Activated CD4-positive, alpha-beta T cell treated with anti-CD3 and anti-CD28 coated beads, Interleukin-2, amount 50 U/mL, for 24 hours (primary cell): ENCODE results near the gene VSIG10L.

Experiments used
- DNase-seq, 2 donors: peaks; one replicate each; pipeline ENCODE4 v3.0.0-alpha.2; 2020; ENCODE audit warnings: low read depth in 1 of 2, low spot score in 1 of 2

VSIG10L gene

DNA sequence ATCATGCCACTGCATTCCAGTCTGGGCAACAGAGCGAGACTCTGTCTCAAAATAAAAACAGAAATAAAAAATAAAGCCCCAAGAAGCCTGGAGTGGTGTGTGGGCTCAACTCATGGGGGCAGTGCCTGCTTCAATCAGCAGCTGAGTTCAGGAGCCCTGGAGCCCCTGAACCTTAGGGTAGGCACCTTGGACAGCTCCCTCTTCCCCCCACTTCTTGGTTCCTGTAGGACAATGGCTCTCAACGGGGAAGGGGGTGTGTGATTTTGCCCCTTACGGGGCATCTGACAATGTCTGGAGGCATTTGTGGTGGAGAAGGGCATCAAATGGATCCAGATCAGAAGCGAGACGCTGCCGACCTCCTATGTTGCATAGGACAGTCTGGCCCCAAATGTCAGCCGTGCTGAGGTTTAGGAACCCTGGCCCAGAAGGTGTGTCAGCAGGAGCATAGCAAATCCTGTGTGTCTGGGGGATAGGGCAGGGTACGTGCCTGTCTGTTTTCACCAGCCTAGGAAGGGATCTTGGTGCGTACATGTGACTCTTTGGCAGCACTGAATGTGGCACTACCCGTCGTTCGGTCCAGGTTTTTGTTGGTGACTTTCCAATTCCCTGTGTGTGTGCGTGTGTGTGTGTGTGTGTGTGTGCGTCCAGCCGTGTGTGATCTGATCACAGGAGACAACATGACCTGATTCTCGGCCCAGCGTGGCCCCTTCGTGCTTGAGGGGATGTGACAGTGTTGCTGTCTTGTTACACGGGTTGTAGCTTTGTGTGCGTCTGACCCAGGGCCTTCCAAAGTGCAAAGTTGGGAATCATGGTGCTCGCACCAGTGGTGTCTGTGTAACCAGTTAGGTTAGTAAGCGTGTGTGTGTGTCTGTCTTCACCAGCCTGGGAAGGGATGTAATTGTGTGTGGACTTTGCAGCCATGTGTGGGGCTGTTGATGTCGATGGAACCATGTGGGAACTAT is 23.0 kb downstream of the VSIG10L start:
- no peak for DNase-seq

DNA sequence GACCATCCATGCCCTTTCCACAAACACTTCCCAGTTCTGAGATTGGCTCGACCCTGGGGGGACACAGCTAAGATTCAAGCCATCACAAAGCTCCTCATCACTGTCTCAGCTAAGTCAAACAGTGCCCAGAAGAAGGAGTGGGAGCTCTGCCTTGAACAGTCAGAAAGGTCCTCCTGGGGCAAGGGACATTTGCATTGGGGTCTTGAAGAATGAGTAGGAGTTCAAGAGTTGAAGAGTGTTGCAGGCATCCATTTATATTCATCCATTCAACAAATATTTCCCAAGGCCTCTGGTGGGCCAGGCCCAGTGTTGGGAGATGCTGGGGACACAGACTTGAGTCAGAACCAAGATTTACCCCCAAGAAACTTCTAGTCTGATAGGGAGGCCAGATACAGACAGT is 24.0 kb downstream of the VSIG10L start:
- no peak for DNase-seq

DNA sequence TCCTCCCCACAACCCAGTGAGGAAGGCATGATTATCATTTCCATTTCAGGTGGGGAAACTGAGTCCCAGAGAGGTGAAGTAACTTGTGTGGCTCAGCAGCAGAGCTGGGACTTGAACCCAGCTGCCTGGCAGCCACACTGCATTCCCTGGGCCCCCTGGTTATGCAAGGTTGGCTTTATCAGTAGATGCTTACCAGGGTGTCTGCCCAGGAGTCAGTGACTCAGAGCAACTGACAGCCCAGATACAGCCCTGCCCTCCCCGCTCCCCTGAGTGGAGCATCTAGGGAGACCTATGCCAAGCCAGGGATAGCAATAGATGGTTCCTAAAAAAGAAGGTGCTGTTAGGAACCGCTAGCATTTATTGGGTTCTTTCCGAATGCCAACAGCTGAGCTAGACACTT is 24.6 kb downstream of the VSIG10L start:
- DNase-seq = no peak

DNA sequence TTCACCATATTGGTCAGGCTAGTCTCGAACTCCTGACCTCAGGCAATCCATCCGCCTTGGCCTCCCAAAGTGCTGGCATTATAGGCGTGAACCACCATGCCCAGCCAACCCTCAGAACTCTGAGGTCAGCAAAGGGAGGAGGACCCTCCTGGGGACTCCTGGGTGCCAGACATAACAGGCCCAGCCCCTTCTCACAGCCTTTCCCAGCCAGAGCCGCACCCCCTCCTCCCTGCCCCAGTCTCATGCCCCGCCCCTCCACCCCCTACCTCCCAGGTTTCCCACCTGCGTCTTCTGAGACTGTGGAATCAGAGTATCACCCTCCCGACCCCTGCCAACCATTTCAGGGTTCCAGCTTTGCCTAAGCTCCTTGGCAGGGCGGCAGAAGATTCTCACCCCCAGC is 25.3 kb downstream of the VSIG10L start:
- no peak for DNase-seq

DNA sequence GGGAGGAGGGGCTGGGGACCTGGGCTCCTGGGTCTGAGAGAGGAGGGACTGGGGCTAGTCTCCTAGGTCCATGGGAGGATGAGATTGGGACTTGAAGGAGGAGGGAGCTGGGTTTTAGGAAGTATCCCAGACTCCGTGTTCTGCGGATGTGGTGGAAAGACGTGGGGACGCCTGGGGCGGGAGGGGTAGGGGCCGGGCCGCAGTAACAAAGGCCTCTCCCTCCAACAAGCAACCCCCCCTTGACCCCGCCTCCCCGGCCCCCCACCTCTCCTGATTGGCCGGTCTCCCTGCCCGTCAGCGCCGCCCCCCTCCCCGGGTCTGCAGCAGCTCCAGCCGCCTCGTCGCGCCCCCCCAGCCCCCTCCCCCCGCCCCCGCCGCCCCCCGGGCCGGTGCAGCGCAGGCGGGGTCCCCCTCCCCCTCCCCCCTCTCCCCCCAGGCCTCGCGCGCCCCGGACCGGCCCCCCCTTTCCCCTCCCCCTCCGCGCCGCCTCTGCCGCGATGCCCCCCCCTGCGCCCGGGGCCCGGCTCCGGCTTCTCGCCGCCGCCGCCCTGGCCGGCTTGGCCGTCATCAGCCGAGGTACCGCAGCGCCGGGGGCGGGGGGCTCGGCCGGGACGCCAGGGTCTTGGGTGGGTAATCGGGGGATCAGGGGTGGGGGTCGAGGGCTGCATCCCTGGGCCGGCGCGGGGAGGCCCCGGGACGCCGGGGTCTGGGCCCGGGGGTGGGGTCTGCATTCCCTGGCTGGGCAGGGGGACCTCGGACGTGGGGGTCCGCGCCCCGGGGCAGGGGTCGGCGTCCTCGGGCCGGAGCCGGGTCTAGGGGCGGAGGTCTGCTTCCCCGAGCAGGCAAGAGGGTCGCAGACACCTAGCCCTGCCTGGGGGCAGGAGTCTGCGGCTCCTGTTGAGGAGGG is 30.3 kb downstream of the VSIG10L start, which contains the start of gene IGLON5:
Gene IGLON5 (plus strand): TSS at position 294 of the 907 bp plus-strand sequence. CDS start 204 bp downstream, at position 498.
- no peak for DNase-seq

DNA sequence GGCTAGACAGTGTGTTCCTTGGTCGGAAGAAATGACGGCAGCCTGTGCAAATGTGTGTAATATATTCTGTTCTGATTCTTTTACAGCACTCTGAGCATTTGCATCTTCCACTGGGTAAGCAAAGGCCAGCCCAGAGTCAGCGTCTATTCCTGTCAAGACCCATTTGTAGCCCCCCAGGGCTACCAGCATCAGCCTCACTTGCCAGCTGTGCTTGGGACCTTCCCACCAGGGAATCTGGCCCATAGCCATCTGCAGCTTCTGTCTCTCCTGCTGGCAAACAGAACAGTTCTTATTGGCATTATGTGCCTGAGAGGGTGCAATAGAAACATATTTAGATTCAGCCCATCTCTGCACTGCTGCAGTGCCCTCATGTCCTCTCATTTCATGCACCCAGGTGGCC is 36.5 kb downstream of the VSIG10L start:
- DNase-seq = no peak

DNA sequence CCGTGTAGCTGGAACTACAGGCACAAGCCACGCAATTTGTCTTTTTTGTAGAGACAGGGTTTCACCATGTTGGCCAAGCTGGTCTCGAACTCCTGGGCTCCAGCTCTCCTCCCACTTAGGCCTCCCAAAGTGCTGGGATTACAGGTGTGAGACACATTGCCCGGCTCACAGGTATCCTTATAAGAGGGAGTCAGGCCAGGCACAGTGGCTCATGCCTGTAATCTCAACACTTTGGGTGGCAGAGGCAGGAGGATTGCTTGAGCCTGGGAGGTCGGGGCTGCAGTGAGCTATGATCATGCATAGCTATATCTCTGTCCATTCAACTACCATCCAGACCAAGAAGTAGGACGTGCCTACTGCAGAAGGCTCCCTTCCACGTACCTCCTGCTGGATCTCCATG is 40.7 kb downstream of the VSIG10L start:
- no peak for DNase-seq

DNA sequence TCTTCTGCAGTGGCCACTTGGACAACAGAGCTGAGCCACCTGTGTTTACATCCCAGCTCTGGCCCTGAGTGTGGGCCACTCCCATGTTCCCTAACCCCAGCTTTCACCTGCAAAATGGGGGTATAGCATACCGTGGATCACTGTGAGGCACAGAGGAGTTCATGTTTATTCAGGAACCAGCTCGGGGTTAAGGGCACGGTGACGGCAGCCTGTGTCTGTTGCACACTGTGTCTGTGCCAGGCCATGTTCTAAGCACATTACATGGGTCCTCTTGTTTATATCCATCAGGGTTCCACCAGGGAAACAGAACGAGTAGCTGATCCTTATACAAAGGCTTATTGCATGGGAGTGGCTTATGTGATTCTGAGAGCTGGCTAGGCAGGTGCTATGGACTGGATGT is 44.5 kb downstream of the VSIG10L start:
- no peak for DNase-seq

DNA sequence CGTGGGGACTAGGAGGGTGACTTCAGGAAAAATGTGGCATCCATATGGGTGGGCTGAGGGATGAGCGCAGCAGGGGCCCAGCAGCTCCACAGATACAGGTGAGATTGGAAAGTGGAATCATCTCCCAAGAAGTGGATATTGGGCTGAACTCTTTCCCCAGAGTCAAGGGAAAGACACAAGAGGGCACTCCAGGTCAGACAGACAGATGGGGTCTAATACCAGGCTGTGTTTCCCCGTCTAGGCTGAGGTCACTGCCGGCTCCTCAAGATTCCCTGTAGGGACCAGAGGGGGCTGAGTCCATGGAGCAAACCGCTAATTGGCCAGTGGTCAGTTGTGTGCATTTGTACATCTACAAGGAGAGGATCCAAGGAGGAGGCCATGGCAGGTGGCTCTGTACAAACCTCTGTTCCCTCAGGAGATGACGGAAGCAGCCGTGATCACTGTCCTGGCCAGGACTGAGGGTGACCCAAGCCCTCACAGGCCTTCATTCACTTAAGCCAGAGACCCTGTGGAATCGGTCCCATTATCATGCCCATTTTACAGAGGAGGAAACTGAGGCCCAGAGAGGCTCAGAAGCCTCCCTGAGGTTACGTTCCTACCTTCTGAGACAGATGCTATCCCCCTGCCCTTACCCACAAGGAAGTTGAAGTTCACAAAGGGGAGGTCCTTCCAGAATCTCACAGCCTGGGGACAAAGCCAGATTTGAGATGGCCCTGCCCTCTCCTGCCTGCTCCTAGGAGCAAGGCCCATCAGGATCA is 45.4 kb downstream of the VSIG10L start:
- no peak for DNase-seq

DNA sequence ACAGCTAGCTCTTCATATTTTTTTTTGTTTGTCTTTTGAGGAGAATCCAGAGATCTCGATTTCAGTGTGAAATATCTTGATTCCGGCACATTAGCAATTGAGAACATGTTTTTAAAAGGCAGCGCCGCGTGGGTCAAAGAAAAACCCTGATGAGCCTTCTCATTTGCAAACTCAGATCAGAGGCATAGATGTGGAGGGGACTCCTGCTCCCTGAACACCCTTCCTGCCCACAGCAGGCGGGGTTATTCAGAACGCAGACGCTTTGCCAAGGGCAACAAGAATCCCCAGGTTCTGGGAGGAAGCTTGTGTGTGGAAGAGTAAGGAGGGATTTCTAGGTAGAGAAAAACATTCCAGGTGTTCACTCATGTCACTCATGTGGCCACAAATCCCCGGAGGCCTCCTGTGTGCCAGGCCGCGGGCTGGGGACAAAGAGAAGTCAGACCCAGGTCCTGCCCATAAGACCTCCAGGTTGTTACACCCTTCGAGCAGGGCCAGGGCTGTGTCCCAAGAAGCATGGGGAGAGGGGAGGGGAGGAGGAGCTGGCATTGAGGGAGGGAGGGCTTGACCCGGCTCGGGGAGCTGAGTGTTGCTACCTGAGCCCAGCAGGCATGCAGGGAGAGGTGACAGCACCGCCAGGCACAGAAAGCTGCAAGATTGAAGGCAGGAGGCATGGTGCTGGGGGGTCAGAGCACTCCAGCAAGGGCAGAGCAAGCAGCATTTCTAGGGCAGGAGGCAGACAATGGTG is 46.4 kb downstream of the VSIG10L start:
- DNase-seq = no peak

DNA sequence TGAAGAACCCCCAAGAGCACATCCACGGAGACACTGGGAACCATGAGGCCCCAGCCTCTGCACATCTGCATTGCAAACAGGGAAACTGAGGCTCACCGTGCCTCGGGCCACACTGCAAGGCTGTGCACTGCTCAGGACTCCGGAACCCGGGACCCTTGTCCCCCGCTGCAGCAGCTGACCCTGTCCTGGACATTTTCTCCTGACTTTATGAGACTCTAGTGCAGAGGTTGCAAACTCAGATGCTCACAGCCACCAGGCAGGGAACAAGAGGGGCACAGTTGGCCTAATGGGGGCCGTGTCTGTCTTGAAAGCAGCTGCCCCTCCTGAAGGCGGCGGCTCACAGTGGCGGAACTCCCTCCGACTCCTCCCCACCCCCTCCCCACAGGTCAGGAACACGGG is 47.0 kb downstream of the VSIG10L start:
- no peak for DNase-seq

DNA sequence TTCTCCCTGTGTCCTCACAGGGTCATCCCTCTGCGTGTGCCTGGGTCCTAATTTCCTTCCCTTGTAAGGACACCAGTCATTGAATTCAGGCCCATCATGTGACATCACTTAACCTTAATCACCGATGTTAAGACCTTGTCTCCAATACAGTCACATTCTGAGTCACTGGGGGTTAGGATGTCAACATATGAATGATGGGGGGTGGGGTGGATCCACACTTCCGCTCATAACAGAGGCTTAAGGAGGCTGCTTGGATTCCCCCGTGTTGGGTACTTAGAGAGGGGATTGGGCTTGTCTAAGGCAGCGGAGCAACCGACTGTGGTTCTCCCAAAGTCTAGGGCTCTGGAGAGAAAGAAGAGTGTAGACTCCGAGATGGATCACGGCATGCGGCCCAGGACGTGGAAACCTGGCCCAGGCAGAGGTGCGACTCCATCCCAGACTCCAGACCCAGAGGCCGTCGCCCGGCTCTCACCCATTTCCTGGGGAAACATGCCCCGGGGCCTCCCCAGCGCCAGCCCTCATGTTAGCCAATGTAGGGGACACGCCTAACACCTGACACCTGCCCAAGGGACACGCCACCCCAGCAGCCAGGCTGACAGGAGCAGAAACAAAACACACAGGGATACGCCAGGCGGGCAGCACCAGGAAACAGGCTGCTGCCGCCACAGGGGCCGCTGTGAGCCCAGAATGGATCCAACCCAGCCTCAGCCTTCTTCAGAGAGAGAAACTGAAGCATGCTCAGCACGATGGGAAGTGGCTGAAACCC is 47.5 kb downstream of the VSIG10L start:
- no peak for DNase-seq

DNA sequence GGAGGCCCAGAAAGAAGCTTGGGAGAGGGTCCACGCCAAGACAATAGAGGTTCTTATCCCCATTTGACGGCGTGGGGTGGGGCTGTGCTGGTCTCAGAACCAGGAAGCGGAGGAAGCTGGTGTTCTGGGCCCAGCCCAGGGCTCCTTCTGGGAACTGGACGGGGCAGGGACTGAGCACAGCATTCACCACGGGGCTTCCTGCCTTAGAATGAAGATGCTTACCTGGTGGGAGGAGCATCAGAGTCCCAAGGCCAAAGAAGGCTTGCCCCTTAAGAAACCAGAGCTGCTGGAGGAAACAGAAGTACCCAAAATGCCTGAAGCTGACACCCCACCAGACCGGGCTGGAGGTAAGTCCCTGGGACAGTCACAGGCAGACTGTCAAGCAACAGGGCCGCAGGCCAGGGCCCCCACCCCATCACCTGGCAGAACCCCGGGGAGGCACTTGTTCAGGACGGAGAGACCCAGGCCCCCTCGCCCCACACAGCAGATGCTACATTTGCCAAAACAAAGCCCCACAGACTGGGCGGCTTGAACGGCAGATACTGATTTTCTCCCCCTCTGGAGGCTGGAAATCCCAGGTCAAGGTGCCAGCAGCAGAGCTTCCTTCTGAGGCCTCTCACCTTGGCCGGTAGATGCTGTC is 48.2 kb downstream of the VSIG10L start:
- DNase-seq = no peak

DNA sequence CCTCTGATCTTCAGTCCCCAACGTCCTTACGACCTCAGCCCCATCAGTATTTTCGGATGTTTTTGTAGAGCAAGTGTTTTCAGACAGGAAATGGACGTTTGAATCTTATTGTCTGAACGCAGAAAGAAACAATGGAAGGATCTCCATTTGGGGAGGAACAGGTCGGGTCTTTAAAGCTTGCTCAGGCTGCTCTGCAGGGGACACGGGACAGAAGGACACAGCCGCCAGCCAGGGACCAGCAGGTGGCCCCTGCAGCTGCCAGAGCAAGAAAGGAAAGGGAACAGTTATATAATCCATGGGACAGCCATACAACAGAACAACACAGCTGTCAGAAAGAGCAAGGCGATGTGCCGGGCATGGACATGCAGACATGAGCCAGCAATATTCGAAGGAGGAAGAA is 49.0 kb downstream of the VSIG10L start:
- no peak for DNase-seq

DNA sequence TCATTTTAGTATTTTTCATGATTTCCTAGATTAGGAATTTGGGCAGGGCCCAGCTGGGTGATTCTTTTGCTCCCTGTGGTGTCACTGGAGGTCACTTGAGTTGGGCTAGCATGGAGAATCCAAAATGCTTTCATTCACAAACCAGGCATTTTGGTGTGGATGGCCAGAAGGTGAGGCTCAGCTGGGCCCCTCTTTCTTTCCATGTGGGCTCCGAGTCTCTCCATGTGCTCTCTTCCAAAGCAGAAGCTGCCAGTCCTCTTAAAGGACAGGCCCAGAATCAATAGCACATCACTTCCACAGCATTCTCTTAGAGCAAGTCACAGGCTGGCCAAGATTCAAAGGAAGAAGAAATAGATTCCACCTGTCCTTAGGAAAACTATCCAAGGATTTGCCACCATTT is 52.3 kb downstream of the VSIG10L start:
- no peak for DNase-seq

DNA sequence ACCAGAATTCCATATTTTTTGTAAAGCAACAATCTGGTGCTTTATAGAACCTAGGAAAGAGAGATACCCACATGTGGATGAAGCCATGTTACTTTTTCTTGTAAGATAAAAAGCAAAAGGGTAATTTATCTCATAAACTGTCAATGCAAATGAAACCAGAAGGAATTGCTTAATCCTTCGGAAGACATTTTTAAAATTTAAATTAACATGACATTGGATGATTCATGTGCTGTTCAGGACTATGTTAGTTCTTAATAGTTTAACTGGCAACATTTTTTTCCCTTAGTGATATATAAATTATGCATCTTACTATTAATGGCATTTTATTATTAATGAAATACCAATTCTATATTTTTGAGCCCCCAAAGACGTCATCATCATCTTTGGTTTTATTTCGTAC is 56.3 kb downstream of the VSIG10L start:
- no peak for DNase-seq

DNA sequence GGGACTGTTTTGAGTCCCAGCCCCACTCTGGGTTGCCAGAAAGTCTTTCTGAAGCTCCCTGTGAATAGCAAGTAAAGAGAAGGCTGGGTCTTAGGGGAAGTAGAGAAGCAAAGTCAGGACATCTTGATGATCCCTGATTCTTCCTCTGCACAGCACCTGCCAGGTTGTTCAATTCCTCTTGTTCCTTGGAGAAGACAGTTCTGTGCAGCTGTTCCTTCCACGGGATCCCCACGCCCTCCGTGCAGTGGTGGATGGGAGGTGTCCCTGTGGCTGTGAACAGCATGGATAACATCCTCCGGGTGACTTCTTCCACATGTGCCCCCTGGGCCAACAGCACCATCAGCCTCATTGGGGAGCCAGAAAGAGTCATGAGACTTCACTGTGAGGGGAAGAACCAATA is 59.6 kb downstream of the VSIG10L start:
- no peak for DNase-seq
